HUES64 (cell line): ENCODE measurements around the gene ANKH.

Experiments used
- H3K27ac ChIP-seq: 2 replicates; pipeline ENCODE4 v1.7.0; 2013; ENCODE audit warnings: low read depth, low read length, inconsistent platforms
- H3K27me3 ChIP-seq: 2 replicates; pipeline ENCODE4 v1.6.1; 2013; ENCODE audit warnings: mild to moderate bottlenecking, low read length; ENCODE audit not compliant: insufficient read depth
- H3K36me3 ChIP-seq: 2 replicates; pipeline ENCODE4 v1.6.1; 2013; ENCODE audit warnings: mild to moderate bottlenecking, low read length; ENCODE audit not compliant: insufficient read depth
- H3K4me1 ChIP-seq: 2 replicates; pipeline ENCODE4 v1.6.1; 2013; ENCODE audit warnings: mild to moderate bottlenecking, low read length, moderate library complexity; ENCODE audit not compliant: insufficient read depth
- H3K4me3 ChIP-seq: 2 replicates; pipeline ENCODE4 v1.5.1; 2013; ENCODE audit warnings: mild to moderate bottlenecking, low read length, moderate library complexity
- H3K9ac ChIP-seq: 2 replicates; pipeline ENCODE4 v1.6.1; 2013; ENCODE audit warnings: mild to moderate bottlenecking, low read depth, low read length
- H3K9me3 ChIP-seq: 2 replicates; pipeline ENCODE4 v1.6.1; 2013; ENCODE audit warnings: low read depth, low read length; ENCODE audit not compliant: insufficient read depth
- WGBS: fragments of 150-250, 120-280 bp; methylation state at CpG from one replicate; pipeline ENCODE4 v1.1.7; 2013; ENCODE audit warnings: missing lambda C conversion rate; 5-methylcytosine and 5-hydroxymethylcytosine counted together

The ANKH gene

GRCh38 chr5:14695152-14695551 is 176.4 kb downstream of the ANKH start:
- Histone ChIP-seq H3K36me3 (peaks cover 76% of the 10 kb centered on the region), H3K9ac (no peak overlapping the region), H3K27ac (no peak overlapping the region), H3K4me3 (no peak overlapping the region), H3K27me3 (no peaks in the 10 kb centered on the region), H3K9me3 (no peaks in the 10 kb centered on the region), H3K4me1 (peaks cover 16% of the 10 kb centered on the region)
- 91% methylated on average over 2 of the region's 2 CpGs for WGBS

GRCh38 chr5:14693070-14693469 is 178.5 kb downstream of the ANKH start:
- 96% methylated on average over 4 of the region's 5 CpGs for WGBS
- peaks cover 83% of the 10 kb centered on the region for H3K36me3 ChIP-seq
- H3K9me3 ChIP-seq: no peaks in the 10 kb centered on the region

GRCh38 chr5:14687023-14687665 is 184.4 kb downstream of the ANKH start:
- Histone ChIP-seq H3K9ac (no peak overlapping the region), H3K27me3 (no peaks in the 10 kb centered on the region), H3K36me3 (peaks cover 78% of the 10 kb centered on the region), H3K4me1 (no peaks in the 10 kb centered on the region; the same call in 1 of the 2 replicates), H3K4me3 (no peak overlapping the region), H3K9me3 (no peaks in the 10 kb centered on the region), H3K27ac (no peak overlapping the region)
- 70% methylated on average over 4 of the region's 4 CpGs for WGBS

More at GRCh38 chr5:14693070-14693469, 178.5 kb downstream of the ANKH start:
- H3K4me3 ChIP-seq: no peak overlapping the region
- H3K27me3 ChIP-seq: no peaks in the 10 kb centered on the region
- no peak overlapping the region for H3K9ac ChIP-seq
- H3K27ac ChIP-seq: no peak overlapping the region
- peaks cover 16% of the 10 kb centered on the region for H3K4me1 ChIP-seq

- H3K27me3 ChIP-seq: no peaks in the 10 kb centered on the region
- no peak overlapping the region for H3K9ac ChIP-seq
- H3K36me3 ChIP-seq: peaks cover 78% of the 10 kb centered on the region
- H3K4me3 ChIP-seq: no peak overlapping the region
- H3K27ac ChIP-seq: no peak overlapping the region
- H3K9me3 ChIP-seq: no peaks in the 10 kb centered on the region
- H3K4me1 ChIP-seq: no peaks in the 10 kb centered on the region; the same call in 1 of the 2 replicates
Measured at GRCh38 chr5:14686517-14686916, 185.1 kb downstream of the ANKH start.

- Histone ChIP-seq H3K9me3 (no peaks in the 10 kb centered on the region), H3K27me3 (no peaks in the 10 kb centered on the region), H3K27ac (no peak overlapping the region), H3K9ac (no peak overlapping the region), H3K4me3 (no peak overlapping the region), H3K4me1 (no peaks in the 10 kb centered on the region; the same call in 1 of the 2 replicates), H3K36me3 (peaks cover 78% of the 10 kb centered on the region)
- WGBS: 46% methylated on average over 6 of the region's 6 CpGs
Measured at GRCh38 chr5:14685757-14686156, 185.8 kb downstream of the ANKH start.

- H3K36me3 ChIP-seq: peaks cover 73% of the 10 kb centered on the region
- 89% methylated on average over 5 of the region's 5 CpGs for WGBS
- H3K27ac ChIP-seq: no peak overlapping the region
Measured at GRCh38 chr5:14684757-14685156, 186.8 kb downstream of the ANKH start.

GRCh38 chr5:14683906-14684455 is 187.6 kb downstream of the ANKH start:
- no peak overlapping the region for H3K9ac ChIP-seq
- peaks cover 71% of the 10 kb centered on the region for H3K36me3 ChIP-seq
- no peaks in the 10 kb centered on the region for H3K9me3 ChIP-seq
- no peaks in the 10 kb centered on the region for H3K27me3 ChIP-seq
- no peak overlapping the region for H3K27ac ChIP-seq
- no peak overlapping the region for H3K4me3 ChIP-seq
- H3K4me1 ChIP-seq: no peaks in the 10 kb centered on the region; the same call in 1 of the 2 replicates
- 92% methylated on average over 4 of the region's 4 CpGs for WGBS

More at GRCh38 chr5:14684757-14685156, 186.8 kb downstream of the ANKH start:
- no peaks in the 10 kb centered on the region; the same call in 1 of the 2 replicates for H3K4me1 ChIP-seq
- no peaks in the 10 kb centered on the region for H3K9me3 ChIP-seq
- H3K27me3 ChIP-seq: no peaks in the 10 kb centered on the region
- no peak overlapping the region for H3K9ac ChIP-seq
- H3K4me3 ChIP-seq: no peak overlapping the region

GRCh38 chr5:14681236-14681752 is 190.3 kb downstream of the ANKH start:
- H3K36me3 ChIP-seq: peaks cover 50% of the 10 kb centered on the region
- no peak overlapping the region for H3K4me3 ChIP-seq
- no peaks in the 10 kb centered on the region for H3K9me3 ChIP-seq
- no peak overlapping the region for H3K27ac ChIP-seq
- 94% methylated on average over 10 of the region's 10 CpGs for WGBS
- H3K4me1 ChIP-seq: no peaks in the 10 kb centered on the region; the same call in 1 of the 2 replicates
- H3K27me3 ChIP-seq: no peaks in the 10 kb centered on the region
- no peak overlapping the region for H3K9ac ChIP-seq

GRCh38 chr5:14679595-14679994 is 192.0 kb downstream of the ANKH start:
- H3K9ac ChIP-seq: no peak overlapping the region
- H3K27ac ChIP-seq: no peak overlapping the region
- H3K4me3 ChIP-seq: no peak overlapping the region
- H3K9me3 ChIP-seq: no peaks in the 10 kb centered on the region
- H3K4me1 ChIP-seq: peaks cover 12% of the 10 kb centered on the region
- no peaks in the 10 kb centered on the region for H3K27me3 ChIP-seq
- peaks cover 50% of the 10 kb centered on the region for H3K36me3 ChIP-seq
- 93% methylated on average over 1 of the region's 1 CpG for WGBS

GRCh38 chr5:14678773-14679334 is 192.7 kb downstream of the ANKH start:
- WGBS: 96% methylated on average over 5 of the region's 5 CpGs
- Histone ChIP-seq H3K9ac (no peak overlapping the region), H3K4me1 (peaks cover 17% of the 10 kb centered on the region), H3K27ac (no peak overlapping the region), H3K27me3 (no peaks in the 10 kb centered on the region), H3K36me3 (peaks cover 43% of the 10 kb centered on the region), H3K9me3 (no peaks in the 10 kb centered on the region), H3K4me3 (no peak overlapping the region)

GRCh38 chr5:14676320-14676719 is 195.3 kb downstream of the ANKH start:
- H3K27me3 ChIP-seq: no peaks in the 10 kb centered on the region
- 92% methylated on average over 3 of the region's 3 CpGs for WGBS
- H3K4me1 ChIP-seq: peaks cover 32% of the 10 kb centered on the region
- no peak overlapping the region for H3K27ac ChIP-seq
- H3K4me3 ChIP-seq: no peak overlapping the region
- H3K36me3 ChIP-seq: peaks cover 21% of the 10 kb centered on the region
- no peaks in the 10 kb centered on the region for H3K9me3 ChIP-seq
- H3K9ac ChIP-seq: no peak overlapping the region
